HG03280 (cell line): ENCODE results near the gene SPTLC3.

ENCODE experiments used
- ATAC-seq: cut with Tn5 transposase; IDR thresholded peaks from one replicate; pipeline ENCODE4 v1.9.1; 2021; ENCODE audit warnings: mild to moderate bottlenecking, moderate library complexity; ENCODE audit not compliant: unreplicated experiment

SPTLC3 gene

GRCh38 chr20:13028673-13029072 is 19.9 kb downstream of the SPTLC3 start:
- ATAC-seq, result no peak

GRCh38 chr20:13029687-13030375 is 21.1 kb downstream of the SPTLC3 start:
- ATAC-seq, result no peak

GRCh38 chr20:13031751-13032150 is 23.0 kb downstream of the SPTLC3 start:
- no peak for ATAC-seq

GRCh38 chr20:13034115-13034514 is 25.3 kb downstream of the SPTLC3 start:
- ATAC-seq, result no peak

GRCh38 chr20:13034936-13035335 is 26.2 kb downstream of the SPTLC3 start:
- no peak for ATAC-seq

- no peak for ATAC-seq
These were observed 26.8 kb downstream of the SPTLC3 start for GRCh38 chr20:13035399-13036152.

GRCh38 chr20:13037727-13038126 is 29.0 kb downstream of the SPTLC3 start:
- no peak for ATAC-seq

GRCh38 chr20:13041574-13042457 is 33.0 kb downstream of the SPTLC3 start:
- ATAC-seq, result no peak

- no peak for ATAC-seq
These were observed 33.7 kb downstream of the SPTLC3 start for GRCh38 chr20:13042458-13042794.

GRCh38 chr20:13046409-13046808 is 37.6 kb downstream of the SPTLC3 start:
- ATAC-seq, result no peak

GRCh38 chr20:13054011-13054410 is 45.2 kb downstream of the SPTLC3 start:
- no peak for ATAC-seq

- no peak for ATAC-seq
These were observed 50.1 kb downstream of the SPTLC3 start for GRCh38 chr20:13058666-13059389.

- no peak for ATAC-seq
These were observed 50.8 kb downstream of the SPTLC3 start for GRCh38 chr20:13059398-13060136.

- ATAC-seq, result no peak
These were observed 51.6 kb downstream of the SPTLC3 start for GRCh38 chr20:13060327-13060726.

GRCh38 chr20:13061381-13061780 is 52.6 kb downstream of the SPTLC3 start:
- ATAC-seq, result no peak

GRCh38 chr20:13062789-13063188 is 54.0 kb downstream of the SPTLC3 start:
- no peak for ATAC-seq

- ATAC-seq, result no peak
These were observed 59.6 kb downstream of the SPTLC3 start for GRCh38 chr20:13068336-13068735.

GRCh38 chr20:13081877-13082276 is 73.1 kb downstream of the SPTLC3 start:
- no peak for ATAC-seq

GRCh38 chr20:13082378-13082777 is 73.6 kb downstream of the SPTLC3 start:
- no peak for ATAC-seq

- no peak for ATAC-seq
These were observed 76.5 kb downstream of the SPTLC3 start for GRCh38 chr20:13085275-13085674.
